OCI-LY1 (cell line): ENCODE measurements around the gene CDHR3.

Source experiments
- CTCF ChIP-seq: fragments of 200-600 bp; sonication (generic), shearing (Covaris generic); IDR thresholded peaks from 2 replicates; pipeline ENCODE4 v1.5.1; 2017; ENCODE audit warnings: mild to moderate bottlenecking, antibody characterized with exemption, low read length, moderate library complexity, mixed read lengths
- EZH2 ChIP-seq: fragments of 200-600 bp; sonication (generic), shearing (Covaris generic); IDR thresholded peaks from 2 replicates; pipeline ENCODE4 v1.8.0; 2017; ENCODE audit warnings: borderline replicate concordance, mixed run types, mild to moderate bottlenecking, antibody characterized with exemption, low read length, moderate library complexity, mixed read lengths

- no peak for TF ChIP-seq CTCF
- no peak for TF ChIP-seq EZH2
Observed at GRCh38 chr7:106068538-106068961, 105.5 kb downstream of the CDHR3 start.
